K562 (cell line): Measurements from ENCODE around the gene PRSS48. TPM values are rescaled to one million over a fixed set of nuclear protein-coding genes. Genes with fewer than 3 reads are reported as not detected.

Experiments used
- ATAC-seq: fragments of 200-7000 bp; cut with Tn5 transposase; 3 replicates; pipeline ENCODE4 v1.9.1; 2020; ENCODE audit warnings: moderate library complexity
- BruUV-seq: library from RNA; stranded (reverse); fragments of 400-500 nt; replicated peaks from 2 replicates; lab custom pipeline; 2021; lab: Mats Ljungman, UMichigan
- CTCF ChIA-PET: fragments of 300-600 bp; formaldehyde crosslinking; extraction: SDS; loops from one replicate; lab custom pipeline; 2021; ENCODE audit warnings: low intra/inter-chr PET ratio; lab: Yijun Ruan, JAX
- POLR2A ChIA-PET: fragments of 300-600, 350-650 bp; sonication (Branson Sonifier 250); formaldehyde crosslinking; extraction: SDS; loops from one replicate; lab custom pipeline; 2021; ENCODE audit warnings: antibody characterized with exemption, inconsistent platforms; lab: Yijun Ruan, JAX
- DNase-seq, 4 experiments: peaks; one replicate each; pipeline versions ENCODE4 v3.0.0 to v3.0.0-alpha.2; 2011 to 2018; ENCODE audit warnings: low spot score in 3 of 4, mixed read lengths in 3 of 4; ENCODE audit errors: extremely low read depth in 1 of 4
- FAIRE-seq: peaks from 2 replicates; lab custom pipeline; 2011; peaks lifted over from hg19 to GRCh38; lab: Jason Lieb, UNC
- H2AFZ ChIP-seq: 2 replicates; pipeline ENCODE4 v1.6.0; 2011; ENCODE audit warnings: low read depth, low read length, control low read depth, inconsistent platforms
- H3K27ac ChIP-seq: fragments of 200-600 bp; 3 replicates; pipeline ENCODE4 v1.8.0; 2011; ENCODE audit warnings: low read depth, mild to moderate bottlenecking, control low read depth, inconsistent platforms, low read length, moderate library complexity, mixed read lengths; ENCODE audit errors: extremely low read depth
- H3K27me3 ChIP-seq, 2 experiments: fragments of 300-600 bp in 1 of 2; 2 replicates in 1 of 2; 3 replicates in 1 of 2; pipeline versions ENCODE4 v1.6.0 to v1.8.0; 2011; ENCODE audit warnings: inconsistent platforms in 2 of 2, low read length in 2 of 2, mild to moderate bottlenecking in 1 of 2, mixed read lengths in 1 of 2, moderate library complexity in 1 of 2; ENCODE audit not compliant: control insufficient read depth in 2 of 2, insufficient read depth in 2 of 2
- H3K36me3 ChIP-seq: fragments of 300-600 bp; 3 replicates; pipeline ENCODE4 v1.8.0; 2011; ENCODE audit warnings: mild to moderate bottlenecking, low read length, inconsistent platforms; ENCODE audit not compliant: control insufficient read depth, insufficient read depth
- H3K4me1 ChIP-seq, 2 experiments: fragments of 200-600 bp in 1 of 2; replicated peaks in 1 of 2; 2 replicates in 1 of 2; 3 replicates in 1 of 2; pipeline versions ENCODE4 v1.5.1 to v1.8.0; 2011; ENCODE audit warnings: inconsistent platforms in 2 of 2, low read length in 2 of 2, mild to moderate bottlenecking in 1 of 2, mixed read lengths in 1 of 2, moderate library complexity in 1 of 2; ENCODE audit not compliant: control insufficient read depth in 2 of 2, insufficient read depth in 2 of 2
- H3K4me2 ChIP-seq: 2 replicates; pipeline ENCODE4 v1.6.1; 2011; ENCODE audit warnings: low read length, control low read depth, inconsistent platforms, mixed read lengths; ENCODE audit not compliant: insufficient read depth
- H3K4me3 ChIP-seq: fragments of 200-600 bp; sonication (generic), shearing (Covaris generic); 2 replicates; pipeline ENCODE4 v1.5.1; 2016; ENCODE audit warnings: control low read depth, inconsistent platforms
- H3K79me2 ChIP-seq: fragments of 200-600 bp; 3 replicates; pipeline ENCODE4 v1.8.0; 2011; ENCODE audit warnings: low read length, inconsistent platforms; ENCODE audit not compliant: control insufficient read depth, insufficient read depth
- H3K9ac ChIP-seq, 2 experiments: 2 replicates each; pipeline versions ENCODE4 v1.6.0 to v1.6.1; 2011; ENCODE audit warnings: low read depth in 2 of 2, low read length in 2 of 2, control low read depth in 1 of 2, inconsistent platforms in 1 of 2, mild to moderate bottlenecking in 1 of 2, mixed read lengths in 1 of 2; ENCODE audit not compliant: insufficient read depth in 1 of 2
- H3K9me1 ChIP-seq: one replicate; pipeline ENCODE4 v1.6.0; 2011; ENCODE audit warnings: inconsistent platforms, mild to moderate bottlenecking, low read length, moderate library complexity; ENCODE audit not compliant: control insufficient read depth, insufficient read depth
- H3K9me3 ChIP-seq: replicated peaks from 2 replicates; pipeline ENCODE4 v1.5.1; 2011; ENCODE audit warnings: low read depth, low read length, inconsistent platforms; ENCODE audit not compliant: control insufficient read depth, insufficient read depth
- H4K20me1 ChIP-seq: replicated peaks from 2 replicates; pipeline ENCODE4 v1.6.1; 2011; ENCODE audit warnings: low read length, inconsistent platforms, mixed read lengths; ENCODE audit not compliant: control insufficient read depth, insufficient read depth
- ARHGAP35 ChIP-seq: fragments of 450-650 bp; IDR thresholded peaks from 2 replicates; pipeline ENCODE4 v1.6.1; 2018; ENCODE audit not compliant: partially characterized antibody
- ATF7 ChIP-seq: fragments of 450-650 bp; IDR thresholded peaks from 2 replicates; pipeline ENCODE4 v1.7.1; 2014; ENCODE audit warnings: mild to moderate bottlenecking, moderate library complexity
- C11orf30 ChIP-seq: fragments of 450-650 bp; IDR thresholded peaks from 2 replicates; pipeline ENCODE4 v1.6.1; 2016; ENCODE audit warnings: low read depth, mild to moderate bottlenecking
- ETV5 ChIP-seq: sonication (generic); formaldehyde crosslinking; IDR thresholded peaks from 2 replicates; pipeline ENCODE4 v1.4.0; 2020; ENCODE audit warnings: low read depth, mild to moderate bottlenecking, missing genetic modification reagents
- HIVEP1 ChIP-seq: fragments of 250-450 bp; sonication (Bioruptor Pico); IDR thresholded peaks from 2 replicates; pipeline ENCODE4 v1.4.0; 2020; ENCODE audit warnings: mild to moderate bottlenecking
- MTA2 ChIP-seq: fragments of 450-650 bp; IDR thresholded peaks from 2 replicates; pipeline ENCODE4 v1.6.1; 2016; ENCODE audit warnings: low read depth
- NFRKB ChIP-seq: fragments of 450-650 bp; IDR thresholded peaks from 2 replicates; pipeline ENCODE4 v1.6.1; 2016; ENCODE audit warnings: low read depth
- SRSF3 ChIP-seq: fragments of 200-400 bp; formaldehyde crosslinking; IDR thresholded peaks from 2 replicates; pipeline ENCODE4 v1.6.1; 2016; ENCODE audit warnings: mild to moderate bottlenecking, low read length, moderate library complexity; ENCODE audit not compliant: insufficient read depth
- TFAM ChIP-seq: fragments of 250-450 bp; sonication (Bioruptor Pico); conservative IDR thresholded peaks from 2 replicates; pipeline ENCODE4 v1.5.0; 2021; ENCODE audit warnings: mild to moderate bottlenecking, moderate library complexity
- THRAP3 ChIP-seq: fragments of 450-650 bp; IDR thresholded peaks from 2 replicates; pipeline ENCODE4 v1.6.1; 2016; ENCODE audit warnings: mild to moderate bottlenecking, inconsistent platforms, borderline replicate concordance
- TRIM24 ChIP-seq, 2 experiments: fragments of 450-650 bp; IDR thresholded peaks; 2 replicates each; pipeline ENCODE4 v1.6.1; 2016
- ZNF239 ChIP-seq: fragments of 250-450 bp; sonication (Bioruptor Pico); IDR thresholded peaks from 2 replicates; pipeline ENCODE4 v1.4.0; 2020; ENCODE audit warnings: mild to moderate bottlenecking
- ZNF24 ChIP-seq: fragments of 450-650 bp; IDR thresholded peaks from 2 replicates; pipeline ENCODE4 v1.6.1; 2016
- ZNF436 ChIP-seq: fragments of 250-450, 450-650 bp; sonication (Bioruptor Pico); formaldehyde crosslinking; IDR thresholded peaks from 2 replicates; pipeline ENCODE4 v1.7.0; 2020; ENCODE audit warnings: mild to moderate bottlenecking
- ZNF445 ChIP-seq: fragments of 250-450 bp; sonication (Bioruptor Pico); IDR thresholded peaks from 2 replicates; pipeline ENCODE4 v1.4.0; 2020; ENCODE audit warnings: low read depth, mild to moderate bottlenecking, moderate library complexity
- WGBS: fragments of 100-300 bp; shearing (Covaris generic); methylation state at CpG from one replicate; pipeline ENCODE4 v1.1.6; 2016; ENCODE audit warnings: low coverage, mixed read lengths; ENCODE audit not compliant: insufficient coverage; ENCODE audit errors: missing lambda C conversion rate; 5-methylcytosine and 5-hydroxymethylcytosine counted together
- in situ Hi-C: fragments of 300-500 bp; cut with MboI; formaldehyde crosslinking; loops from 4 replicates; pipeline ENCODE4 v1.15.0; 2018; ENCODE audit warnings: inconsistent platforms, mixed read lengths
- intact Hi-C: fragments of 100-400 bp; cut with micrococcal nuclease; formaldehyde crosslinking; loops from 2 replicates; pipeline ENCODE4 v1.14.2; 2022
- polyA plus RNA-seq, 8 experiments: library from polyadenylated mRNA; depleted of rRNA in 4 of 8; stranded (reverse) in 5 of 8; unstranded in 3 of 8; fragments of >200 nt; fragmentation: Nextera tagmentation in 2 of 8; fragmentation: Illumina TruSeq in 1 of 8; extraction: Ambion mirVana in 2 of 8; extraction: Trizol in 1 of 8; gene quantifications; 2 replicates each; pipeline versions ENCODE4 v1.2.1 to v1.2.3, GENCODE V29; 2011 to 2014; ENCODE audit warnings: inconsistent platforms in 1 of 8, missing spikeins in 1 of 8
- total RNA-seq, 7 experiments: library from RNA; depleted of rRNA in 6 of 7; stranded (reverse); fragments of >200 nt in 6 of 7; fragmentation: Illumina TruSeq in 2 of 7; extraction: Trizol in 2 of 7; gene quantifications; 2 replicates each; pipeline versions ENCODE4 v1.2.1 to v1.2.3, GENCODE V29; 2011 to 2021; ENCODE audit warnings: low replicate concordance in 1 of 7
- TF ChIP-seq, protein P1 (sequence below): fragments of 450-650 bp; formaldehyde crosslinking; conservative IDR thresholded peaks from 2 replicates; pipeline ENCODE4 v1.4.0; 2022; ENCODE audit warnings: mild to moderate bottlenecking, missing genetic modification characterization

Gene PRSS48
- total and polyA plus RNA-seq, 9 of the 15 experiments (the other 6 are each of a cell fraction or from before 2014, with no cell fraction given): not detected

DNA sequence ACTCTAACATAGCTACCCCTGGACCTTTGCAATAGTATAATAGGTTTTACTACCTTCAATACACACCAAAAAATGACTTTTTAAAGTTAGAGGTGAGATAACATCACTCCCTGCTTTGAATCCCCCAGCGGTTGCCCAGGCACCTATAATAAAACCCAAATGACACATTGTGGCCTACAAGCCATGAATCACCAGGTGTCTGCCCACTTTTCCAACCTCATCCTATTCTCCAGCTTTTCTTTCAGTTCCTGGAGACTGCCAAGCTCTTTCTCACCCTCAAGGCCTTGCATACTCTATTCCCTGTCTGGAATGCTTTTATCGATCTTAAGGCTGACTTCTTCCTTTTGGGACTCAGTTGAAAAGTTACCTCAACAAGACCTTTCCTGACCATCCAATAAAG lies 16.4 kb upstream of the PRSS48 start:
- Histone ChIP-seq H3K9me1 (no peaks in the 10 kb centered on the region), H3K4me1 (no peaks in the 10 kb centered on the region), H3K79me2 (no peaks in the 10 kb centered on the region), H2AFZ (no peak overlapping the region), H3K9me3 (no peaks in the 10 kb centered on the region), H3K4me2 (no peak overlapping the region), H3K9ac (no peak overlapping the region), H3K4me3 (no peak overlapping the region), H3K36me3 (no peaks in the 10 kb centered on the region), H3K27me3 (peaks cover 3 to 10% of the 10 kb centered on the region in 2 experiments; a peak in 2 of 5 replicates), H3K27ac (no peak overlapping the region), H4K20me1 (no peaks in the 10 kb centered on the region; the same call in 1 of the 2 replicates)
- no peak for ATAC-seq
- FAIRE-seq: no peak
- in situ Hi-C loops (no loop called here), intact Hi-C loops (no loop called here)
- TF ChIP-seq NFRKB (no peak), SRSF3 (no peak), HIVEP1 (CRISPR knock-in tag) (no peak), ZNF239 (CRISPR knock-in tag) (no peak), ZNF445 (CRISPR knock-in tag) (no peak), MTA2 (no peak), TFAM (CRISPR knock-in tag) (no peak), THRAP3 (no peak), C11orf30 (no peak), ZNF24 (no peak), ARHGAP35 (no peak), ATF7 (no peak), ZNF436 (no peak), ETV5 (CRISPR knock-in tag) (no peak), TRIM24 (IDR thresholded peaks at IDR 0.05) (no peak)
- TF ChIP-seq, protein P1, sequence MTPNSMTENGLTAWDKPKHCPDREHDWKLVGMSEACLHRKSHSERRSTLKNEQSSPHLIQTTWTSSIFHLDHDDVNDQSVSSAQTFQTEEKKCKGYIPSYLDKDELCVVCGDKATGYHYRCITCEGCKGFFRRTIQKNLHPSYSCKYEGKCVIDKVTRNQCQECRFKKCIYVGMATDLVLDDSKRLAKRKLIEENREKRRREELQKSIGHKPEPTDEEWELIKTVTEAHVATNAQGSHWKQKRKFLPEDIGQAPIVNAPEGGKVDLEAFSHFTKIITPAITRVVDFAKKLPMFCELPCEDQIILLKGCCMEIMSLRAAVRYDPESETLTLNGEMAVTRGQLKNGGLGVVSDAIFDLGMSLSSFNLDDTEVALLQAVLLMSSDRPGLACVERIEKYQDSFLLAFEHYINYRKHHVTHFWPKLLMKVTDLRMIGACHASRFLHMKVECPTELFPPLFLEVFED: no peak
- ChIA-PET CTCF (no interaction called here), POLR2A (no interaction called here)
- no peak for DNase-seq
- 3% methylated on average over 2 of the region's 2 CpGs for WGBS
- BruUV-seq: no TSS peak
